H9 (cell line): Measurements from ENCODE around the gene KIF26B. TPM values are rescaled to one million over a fixed set of nuclear protein-coding genes. Genes with fewer than 3 reads are reported as not detected.

Experiments used
- DNase-seq: peaks from one replicate; pipeline ENCODE4 v3.0.0-alpha.2; 2017
- H2AFZ ChIP-seq: one replicate; pipeline ENCODE4 v1.6.1; 2013; ENCODE audit warnings: mild to moderate bottlenecking, low read length, control low read depth, moderate library complexity
- H2AK5ac ChIP-seq: 2 replicates; pipeline ENCODE4 v1.6.1; 2013; ENCODE audit warnings: low read length, control low read depth, mixed read lengths; ENCODE audit not compliant: insufficient read length
- H2BK120ac ChIP-seq: one replicate; pipeline ENCODE4 v1.6.1; 2013; ENCODE audit warnings: low read depth, mild to moderate bottlenecking, low read length, control low read depth, inconsistent platforms; ENCODE audit not compliant: poor library complexity, severe bottlenecking
- H2BK12ac ChIP-seq: 2 replicates; pipeline ENCODE4 v1.6.1; 2013; ENCODE audit warnings: low read length, control low read depth, mixed read lengths, low read depth; ENCODE audit not compliant: insufficient read length
- H2BK15ac ChIP-seq: 2 replicates; pipeline ENCODE4 v1.6.1; 2013; ENCODE audit warnings: low read depth, low read length, control low read depth
- H2BK20ac ChIP-seq: one replicate; pipeline ENCODE4 v1.6.1; 2013; ENCODE audit warnings: low read depth, mild to moderate bottlenecking, low read length, control low read depth, inconsistent platforms; ENCODE audit not compliant: poor library complexity, severe bottlenecking
- H2BK5ac ChIP-seq: 2 replicates; pipeline ENCODE4 v1.6.1; 2013; ENCODE audit warnings: low read length, control low read depth, mixed read lengths; ENCODE audit not compliant: insufficient read length
- H3K14ac ChIP-seq: 2 replicates; pipeline ENCODE4 v1.6.1; 2013; ENCODE audit warnings: low read length, control low read depth; ENCODE audit not compliant: insufficient read depth
- H3K18ac ChIP-seq: 2 replicates; pipeline ENCODE4 v1.6.1; 2013; ENCODE audit warnings: low read depth, mild to moderate bottlenecking, mixed read lengths, low read length, control low read depth; ENCODE audit not compliant: insufficient read length
- H3K23ac ChIP-seq: 2 replicates; pipeline ENCODE4 v1.6.1; 2013; ENCODE audit warnings: low read length, control low read depth, mixed read lengths, low read depth; ENCODE audit not compliant: insufficient read length
- H3K23me2 ChIP-seq: 2 replicates; pipeline ENCODE4 v1.6.1; 2013; ENCODE audit warnings: low read depth, mild to moderate bottlenecking, mixed read lengths, low read length, control low read depth; ENCODE audit not compliant: insufficient read length, poor library complexity, severe bottlenecking
- H3K27ac ChIP-seq: 2 replicates; pipeline ENCODE4 v1.5.1; 2013; ENCODE audit warnings: low read length, control low read depth, mixed read lengths, low read depth; ENCODE audit not compliant: insufficient read length
- H3K27me3 ChIP-seq: 2 replicates; pipeline ENCODE4 v1.6.1; 2013; ENCODE audit warnings: low read length, control low read depth, inconsistent platforms; ENCODE audit not compliant: insufficient read depth
- H3K4ac ChIP-seq: 2 replicates; pipeline ENCODE4 v1.6.1; 2013; ENCODE audit warnings: low read depth, mild to moderate bottlenecking, control low read depth, inconsistent platforms, low read length, moderate library complexity
- H3K4me1 ChIP-seq: 2 replicates; pipeline ENCODE4 v1.6.1; 2013; ENCODE audit warnings: low read length, control low read depth, inconsistent platforms; ENCODE audit not compliant: insufficient read depth
- H3K4me2 ChIP-seq: 2 replicates; pipeline ENCODE4 v1.6.1; 2013; ENCODE audit warnings: low read length, control low read depth, mixed read lengths; ENCODE audit not compliant: insufficient read length, insufficient read depth
- H3K56ac ChIP-seq: 2 replicates; pipeline ENCODE4 v1.6.1; 2013; ENCODE audit warnings: low read depth, mild to moderate bottlenecking, mixed read lengths, low read length, control low read depth; ENCODE audit not compliant: insufficient read length
- H3K79me1 ChIP-seq: 2 replicates; pipeline ENCODE4 v1.6.1; 2013; ENCODE audit warnings: low read depth, mild to moderate bottlenecking, moderate library complexity, low read length, control low read depth, inconsistent platforms; ENCODE audit not compliant: insufficient read depth, poor library complexity, severe bottlenecking
- H3K79me2 ChIP-seq: 2 replicates; pipeline ENCODE4 v1.6.1; 2013; ENCODE audit warnings: low read length, control low read depth, inconsistent platforms; ENCODE audit not compliant: insufficient read depth
- H3K9ac ChIP-seq: 2 replicates; pipeline ENCODE4 v1.6.1; 2013; ENCODE audit warnings: low read length, control low read depth, mixed read lengths; ENCODE audit not compliant: insufficient read length; ENCODE audit errors: extremely low read depth
- H3K9me3 ChIP-seq: one replicate; pipeline ENCODE4 v1.6.1; 2013; ENCODE audit warnings: low read depth, low read length, inconsistent platforms; ENCODE audit not compliant: control insufficient read depth
- H3T11ph ChIP-seq: one replicate; pipeline ENCODE4 v1.6.1; 2013; ENCODE audit warnings: mild to moderate bottlenecking, low read length, control low read depth, inconsistent platforms
- H4K20me1 ChIP-seq: one replicate; pipeline ENCODE4 v1.6.1; 2013; ENCODE audit not compliant: control insufficient read depth, insufficient read length, insufficient read depth
- H4K5ac ChIP-seq: 2 replicates; pipeline ENCODE4 v1.6.1; 2013; ENCODE audit warnings: low read depth, mild to moderate bottlenecking, mixed read lengths, low read length, control low read depth; ENCODE audit not compliant: insufficient read length
- H4K8ac ChIP-seq: replicated peaks from 2 replicates; pipeline ENCODE4 v1.6.1; 2013; ENCODE audit warnings: low read length, control low read depth, mixed read lengths, low read depth; ENCODE audit not compliant: insufficient read length
- H4K91ac ChIP-seq: 2 replicates; pipeline ENCODE4 v1.6.1; 2013; ENCODE audit warnings: low read depth, mild to moderate bottlenecking, moderate library complexity, mixed read lengths, low read length, control low read depth; ENCODE audit not compliant: insufficient read length
- H3K27ac Mint-ChIP-seq, 3 experiments: 2 replicates in 2 of 3; 3 replicates in 1 of 3; pipeline ENCODE4 v1.8.0; 2020 to 2021; ENCODE audit warnings: mixed read lengths in 3 of 3, mild to moderate bottlenecking in 1 of 3, moderate library complexity in 1 of 3
- H3K27me3 Mint-ChIP-seq: 2 replicates; pipeline ENCODE4 v1.8.0; 2021; ENCODE audit warnings: low read depth, mild to moderate bottlenecking, moderate library complexity, mixed read lengths
- H3K36me3 Mint-ChIP-seq, 3 experiments: 2 replicates in 2 of 3; 3 replicates in 1 of 3; pipeline ENCODE4 v1.8.0; 2020 to 2021; ENCODE audit warnings: low read depth in 3 of 3, mixed read lengths in 3 of 3; ENCODE audit not compliant: insufficient read depth in 1 of 3
- H3K4me1 Mint-ChIP-seq, 2 experiments: 2 replicates each; pipeline ENCODE4 v1.8.0; 2020; ENCODE audit warnings: mixed read lengths in 2 of 2
- H3K4me3 Mint-ChIP-seq, 2 experiments: 2 replicates in 1 of 2; 3 replicates in 1 of 2; pipeline ENCODE4 v1.8.0; 2020 to 2021; ENCODE audit warnings: mild to moderate bottlenecking in 2 of 2, mixed read lengths in 2 of 2, moderate library complexity in 1 of 2
- H3K9me3 Mint-ChIP-seq, 2 experiments: 2 replicates in 1 of 2; 3 replicates in 1 of 2; pipeline ENCODE4 v1.8.0; 2020; ENCODE audit warnings: mild to moderate bottlenecking in 2 of 2, mixed read lengths in 2 of 2, moderate library complexity in 1 of 2
- CTCF ChIP-seq: fragments of 200-600 bp; sonication (generic); conservative IDR thresholded peaks from 3 replicates; pipeline ENCODE4 v1.8.0; 2021; ENCODE audit warnings: antibody characterized with exemption, mild to moderate bottlenecking
- WGBS: extraction: QIAGEN DNeasy Blood & Tissue Kit; methylation state at CpG from one replicate; pipeline ENCODE4 v1.1.7; 2013; ENCODE audit warnings: missing lambda C conversion rate, low lambda C conversion rate, mixed read lengths; ENCODE audit not compliant: insufficient read length; ENCODE audit errors: extremely low coverage; 5-methylcytosine and 5-hydroxymethylcytosine counted together
- total RNA-seq: library from RNA; stranded (reverse); gene quantifications from 2 replicates; pipeline ENCODE4 v1.2.1, GENCODE V29; 2021

Gene KIF26B
- total RNA-seq, 1 experiment from 2014 or later: 0.13 TPM

DNA sequence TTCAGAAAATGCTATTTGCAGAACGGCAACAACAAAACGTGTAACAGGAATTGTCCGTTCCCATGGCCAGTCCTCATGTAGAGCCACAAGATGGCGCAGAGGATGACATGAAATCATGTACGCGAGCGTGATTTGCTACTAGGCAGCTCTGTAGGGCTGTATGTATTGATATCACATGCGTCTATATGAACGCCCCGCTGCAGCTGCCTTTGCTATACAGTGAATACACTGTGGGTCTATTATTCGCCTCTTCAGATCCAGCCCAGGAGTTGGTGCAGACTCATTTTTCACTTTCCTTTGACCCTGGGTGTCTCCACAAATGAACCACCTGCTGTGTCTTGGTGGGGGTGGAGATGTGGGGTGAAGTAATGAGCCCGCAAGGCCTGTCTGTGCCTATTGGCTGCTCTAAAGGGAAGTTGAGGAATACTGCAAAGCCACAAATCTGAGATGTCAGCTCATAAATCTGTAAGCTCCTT, 361.5 kb downstream of the KIF26B start:
- H2BK5ac ChIP-seq: no peak overlapping the region
- H3K18ac ChIP-seq: no peak overlapping the region
- no peak overlapping the region for H3K14ac ChIP-seq
- H3K79me2 ChIP-seq: no peaks in the 10 kb centered on the region
- H2BK20ac ChIP-seq: no peak overlapping the region
- no peaks in the 10 kb centered on the region for H4K20me1 ChIP-seq
- peak; percentile 39; the same call in 1 of the 3 replicates for TF ChIP-seq CTCF
- no peak overlapping the region for H2BK15ac ChIP-seq
- H3K23ac ChIP-seq: no peak overlapping the region
- H4K8ac ChIP-seq: no peak overlapping the region
- Mint-ChIP-seq H3K4me3 (no peak overlapping the region), H3K4me1 (peaks cover 16 to 21% of the 10 kb centered on the region in 2 experiments), H3K27me3 (0 out of 2 replicates have a peak, but pooled peaks cover 1% of the 10 kb centered on the region), H3K36me3 (no peaks in the 10 kb centered on the region), H3K27ac (no peak overlapping the region), H3K9me3 (no peaks in the 10 kb centered on the region)
- no peak overlapping the region for H3K27ac ChIP-seq
- H3K79me1 ChIP-seq: no peaks in the 10 kb centered on the region
- H4K5ac ChIP-seq: no peak overlapping the region
- no peak overlapping the region for H3K9ac ChIP-seq
- H3K56ac ChIP-seq: no peak overlapping the region
- no peak overlapping the region for H2AFZ ChIP-seq
- no peak overlapping the region for H2AK5ac ChIP-seq
- H3K23me2 ChIP-seq: no peaks in the 10 kb centered on the region
- peaks cover 7% of the 10 kb centered on the region; the same call in 1 of the 2 replicates for H3K4me1 ChIP-seq
- H3K9me3 ChIP-seq: no peaks in the 10 kb centered on the region
- no peak overlapping the region for H2BK12ac ChIP-seq
- H3K4me2 ChIP-seq: no peak overlapping the region
- no peak overlapping the region for H3K4ac ChIP-seq
- no peak for DNase-seq
- no peak overlapping the region for H4K91ac ChIP-seq
- H3T11ph ChIP-seq: no peak overlapping the region
- no peak overlapping the region for H2BK120ac ChIP-seq
- no CpG with 5 or more reads among the region's 12 CpGs for WGBS
- no peaks in the 10 kb centered on the region for H3K27me3 ChIP-seq
